ENCODE results near the gene NR0B1. TPM values are rescaled to one million over a fixed set of nuclear protein-coding genes. Genes with fewer than 3 reads are reported as not detected.

Gene NR0B1
- polyA plus RNA-seq, 2 of the 4 experiments (the other 2 are of a cell fraction), result 17.9 to 26.6 TPM

GRCh38 chrX:30283456-30284200, 25.6 kb downstream of the NR0B1 start (continued):
- TF ChIP-seq TFCP2L1 (CRISPR knock-in tag; IDR thresholded peaks at IDR 0.05), result no peak
- TF ChIP-seq REST (IDR thresholded peaks at IDR 0.05), result no peak
- TF ChIP-seq KDM5A (IDR thresholded peaks at IDR 0.05), result no peak
- TF ChIP-seq KDM1A (IDR thresholded peaks at IDR 0.05; ENCODE audit: low read depth), result no peak
- TF ChIP-seq TP53 (CRISPR knock-in tag; IDR thresholded peaks at IDR 0.05), result peak; percentile 57; the same call in 1 of the 2 replicates
- TF ChIP-seq RFX5 (IDR thresholded peaks at IDR 0.05), result no peak
- TF ChIP-seq PBX3 (IDR thresholded peaks at IDR 0.05), result 0 out of 2 replicates have a peak, but pooled peaks have one; percentile 42
- peak; percentile 60; the same call in 1 of the 2 replicates for TF ChIP-seq GATA3 (IDR thresholded peaks at IDR 0.05; ENCODE audit: borderline replicate concordance)
- no peak for TF ChIP-seq RNF2 (IDR thresholded peaks at IDR 0.05; ENCODE audit: borderline replicate concordance, low read depth)
- TF ChIP-seq MAX (IDR thresholded peaks at IDR 0.05), result peak; percentile 62
- TF ChIP-seq POLR2AphosphoS2 (conservative IDR thresholded peaks at IDR 0.05; ENCODE audit: low read length), result no peak
- TF ChIP-seq MAFK (IDR thresholded peaks at IDR 0.05; ENCODE audit: partially characterized antibody), result peak; percentile 97
- TF ChIP-seq BHLHE40 (IDR thresholded peaks at IDR 0.05; ENCODE audit: low read depth, low read length), result no peak
- TF ChIP-seq HOXA7 (CRISPR knock-in tag; IDR thresholded peaks at IDR 0.05), result no peak; the same call in 1 of the 2 replicates
- TF ChIP-seq RARB (CRISPR knock-in tag; IDR thresholded peaks at IDR 0.05), result no peak
- no peak for TF ChIP-seq CHD4 (IDR thresholded peaks at IDR 0.05; ENCODE audit: borderline replicate concordance)
- no peak for TF ChIP-seq RAD21 (conservative IDR thresholded peaks at IDR 0.05 in 1 of 2, IDR thresholded peaks at IDR 0.05 in 1 of 2)
- TF ChIP-seq MYC (IDR thresholded peaks at IDR 0.05; ENCODE audit: borderline replicate concordance, low read length), result no peak
- TF ChIP-seq ZFP36 (IDR thresholded peaks at IDR 0.05; ENCODE audit: borderline replicate concordance, partially characterized antibody), result no peak
- TF ChIP-seq, protein P1, sequence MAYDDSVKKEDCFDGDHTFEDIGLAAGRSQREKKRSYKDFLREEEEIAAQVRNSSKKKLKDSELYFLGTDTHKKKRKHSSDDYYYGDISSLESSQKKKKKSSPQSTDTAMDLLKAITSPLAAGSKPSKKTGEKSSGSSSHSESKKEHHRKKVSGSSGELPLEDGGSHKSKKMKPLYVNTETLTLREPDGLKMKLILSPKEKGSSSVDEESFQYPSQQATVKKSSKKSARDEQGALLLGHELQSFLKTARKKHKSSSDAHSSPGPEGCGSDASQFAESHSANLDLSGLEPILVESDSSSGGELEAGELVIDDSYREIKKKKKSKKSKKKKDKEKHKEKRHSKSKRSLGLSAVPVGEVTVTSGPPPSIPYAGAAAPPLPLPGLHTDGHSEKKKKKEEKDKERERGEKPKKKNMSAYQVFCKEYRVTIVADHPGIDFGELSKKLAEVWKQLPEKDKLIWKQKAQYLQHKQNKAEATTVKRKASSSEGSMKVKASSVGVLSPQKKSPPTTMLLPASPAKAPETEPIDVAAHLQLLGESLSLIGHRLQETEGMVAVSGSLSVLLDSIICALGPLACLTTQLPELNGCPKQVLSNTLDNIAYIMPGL (CRISPR knock-in tag; IDR thresholded peaks at IDR 0.05; ENCODE audit: borderline replicate concordance), result no peak

DNA sequence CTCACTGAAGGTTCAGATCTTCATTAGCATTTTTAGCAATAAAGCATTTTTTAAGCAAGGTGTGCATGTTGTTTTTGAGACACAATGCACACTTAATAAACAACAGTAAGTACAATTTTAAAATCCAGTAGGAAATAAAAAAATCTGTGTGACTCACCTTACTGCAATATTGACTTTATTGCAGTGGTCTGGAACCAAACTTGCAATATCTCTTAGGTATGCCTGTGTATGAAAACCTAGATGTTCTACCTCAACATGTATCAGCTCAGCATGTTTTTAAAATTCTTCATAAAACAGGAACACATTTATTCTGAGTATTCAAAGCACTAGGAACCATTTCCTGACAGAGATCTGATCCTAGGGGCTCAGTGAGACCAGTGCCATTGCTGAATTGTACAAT, 26.7 kb downstream of the NR0B1 start:
- ATAC-seq (peak; percentile 32 to 44; a peak in 4 of 6 replicates), DNase-seq (ENCODE audit: low read depth in 1 of 2, low spot score in 1 of 2) (peak in 1 of 2 experiments; percentile 45), FAIRE-seq (peak; percentile 97)
- TF ChIP-seq FOSL2 (IDR thresholded peaks at IDR 0.05), result no peak
- TF ChIP-seq FOSL2 (CRISPR knock-in tag; IDR thresholded peaks at IDR 0.05), result peak; percentile 65
- TF ChIP-seq ZC3H11A (IDR thresholded peaks at IDR 0.05), result no peak
- no peak for TF ChIP-seq MYC (IDR thresholded peaks at IDR 0.05; ENCODE audit: borderline replicate concordance, low read length)
- peak; percentile 61; the same call in 1 of the 2 replicates for TF ChIP-seq ZSCAN20 (CRISPR knock-in tag; IDR thresholded peaks at IDR 0.05)
- TF ChIP-seq JUNB (IDR thresholded peaks at IDR 0.05), result peak; percentile 46
- no peak for TF ChIP-seq ZFP36 (IDR thresholded peaks at IDR 0.05; ENCODE audit: borderline replicate concordance, partially characterized antibody)
- TF ChIP-seq MAZ (IDR thresholded peaks at IDR 0.05; ENCODE audit: borderline replicate concordance, low read depth, low read length), result no peak
- TF ChIP-seq FOXS1 (CRISPR knock-in tag; IDR thresholded peaks at IDR 0.05), result 0 out of 2 replicates have a peak, but pooled peaks have one; percentile 14
- no peak for TF ChIP-seq PHF8 (IDR thresholded peaks at IDR 0.05; ENCODE audit: borderline replicate concordance, low read depth)
- ChIA-PET CTCF (interaction anchor here (1.3 to 2.2 kb wide), 2 partner anchors 26 to 207 kb away, joined by 3 to 10 read pairs; no protein-coding TSS in a partner anchor), POLR2A (interaction anchor here (1.1 kb wide), 1 partner anchor 21 kb away, joined by 3 read pairs; no protein-coding TSS in a partner anchor)
- H3K4me1 ChIP-seq, result peaks cover 28% of the 10 kb centered on the region
- H3K27ac ChIP-seq, result peak overlapping the region; percentile 96 to 97
- peak overlapping the region; percentile 66 for H3K4me2 ChIP-seq
- H3K4me3 ChIP-seq, result no peak overlapping the region; the same call in 2 of the 3 replicates
- peaks cover 7% of the 10 kb centered on the region; the same call in 1 of the 3 replicates for H3K9me3 ChIP-seq
